ENCODE results near the gene INPP1.

DNA sequence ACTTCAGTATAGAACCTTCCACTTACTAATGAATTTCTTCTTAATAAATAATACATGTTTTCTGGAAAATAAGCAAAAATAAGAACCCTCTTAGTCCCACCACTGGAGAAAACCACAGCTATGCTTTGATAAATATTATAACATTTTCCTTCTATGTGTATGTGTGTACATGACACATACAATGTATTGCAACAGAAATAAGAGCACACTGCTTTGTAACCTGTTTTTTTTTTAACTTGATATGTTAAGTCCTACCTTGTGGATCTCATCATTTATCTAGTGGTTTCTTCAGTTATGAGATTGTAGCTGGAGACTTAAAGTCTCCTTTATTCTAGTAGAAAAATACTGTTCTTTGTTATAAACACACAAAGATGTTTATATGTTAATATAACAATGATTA lies 17.2 kb downstream of the INPP1 start:
- TF ChIP-seq POLR2AphosphoS5 (IDR thresholded peaks at IDR 0.05; ENCODE audit: insufficient read depth in 1 of 2, low read depth in 1 of 2) (no peak), CTCF (IDR thresholded peaks at IDR 0.05) (no peak)
